H1 (cell line): Measurements from ENCODE around the gene NOC2L. TPM values are rescaled to one million over a fixed set of nuclear protein-coding genes. Genes with fewer than 3 reads are reported as not detected.

ENCODE experiments used
- CHD7 ChIP-seq: fragments of 300-600 bp; sonication (generic); IDR thresholded peaks from 2 replicates; pipeline ENCODE4 v1.7.1; 2012; ENCODE audit warnings: low read length, moderate library complexity, mild to moderate bottlenecking, inconsistent platforms; ENCODE audit not compliant: insufficient replicate concordance
- CTBP2 ChIP-seq: IDR thresholded peaks from 2 replicates; pipeline ENCODE4 v1.7.0; 2011; ENCODE audit warnings: borderline replicate concordance, mild to moderate bottlenecking, moderate library complexity, mixed read lengths, low read length; ENCODE audit not compliant: insufficient read depth, insufficient read length
- KDM5A ChIP-seq: fragments of 200-600 bp; IDR thresholded peaks from 2 replicates; pipeline ENCODE4 v1.7.1; 2012; ENCODE audit warnings: mild to moderate bottlenecking, low read length, inconsistent platforms, mixed read lengths
- polyA plus RNA-seq, 7 experiments: library from polyadenylated mRNA; depleted of rRNA in 3 of 7; stranded (reverse) in 5 of 7; unstranded in 2 of 7; fragments of >200 nt in 5 of 7; fragments of 200-250 nt in 2 of 7; gene quantifications; 1 replicate in 5 of 7; 2 replicates in 1 of 7; 4 replicates in 1 of 7; pipeline versions ENCODE4 v1.2.1 to v1.2.3, GENCODE V29; 2011 to 2013; ENCODE audit warnings: missing spikeins in 2 of 7, mixed read lengths in 2 of 7
- total RNA-seq: library from RNA; stranded (reverse); fragmentation: NEBNext Ultra II Directional; extraction: Animal tissue kit (Norgen Biotek cat#: 25700); gene quantifications from 2 replicates; pipeline ENCODE4 v1.2.1, GENCODE V29; 2021

NOC2L gene
- total and polyA plus RNA-seq, 2 of the 8 experiments (the other 6 are each of a cell fraction or from before 2014, with no cell fraction given): 74.7 to 130 TPM

GRCh38 chr1:964691-965525, 5.9 kb upstream of the NOC2L start (continued):
- TF ChIP-seq CHD7 (no peak), KDM5A (no peak), CTBP2 (no peak)
- TF ChIP-seq, all 59 proteins: peak for 0
